EL (cell line): ENCODE results near the gene MRTFA.
"Not testable (repeated sequence)": the region's sequence is repeated elsewhere in the genome, so short reads cannot be mapped to it uniquely, and the experiment has no call there.

Source experiments
- DNase-seq: peaks from one replicate; pipeline ENCODE4 v3.0.0-alpha.2; 2016

Gene MRTFA

DNA sequence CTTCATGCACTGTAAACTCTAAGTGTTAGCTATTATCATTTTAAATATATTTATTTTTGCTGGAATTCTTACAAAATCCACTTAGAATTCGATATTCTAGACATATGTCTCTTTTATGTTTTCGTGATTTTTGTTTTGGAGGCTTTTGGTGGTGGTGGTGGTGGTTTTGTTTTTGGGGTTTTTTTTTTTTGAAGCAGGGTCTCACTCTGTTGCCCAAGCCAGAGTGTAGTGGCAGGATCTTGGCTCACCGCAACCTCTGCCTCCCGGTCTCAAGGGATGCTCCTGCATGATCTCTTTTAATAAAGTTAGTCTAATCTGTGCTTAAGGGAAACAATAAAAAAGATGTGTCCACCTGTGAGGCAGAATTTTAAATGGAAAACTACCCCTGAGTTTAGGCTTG, 117.7 kb downstream of the MRTFA start:
- DNase-seq, result no peak

GRCh38 chr22:40517631-40518030, 118.9 kb downstream of the MRTFA start:
- no peak for DNase-seq

DNA sequence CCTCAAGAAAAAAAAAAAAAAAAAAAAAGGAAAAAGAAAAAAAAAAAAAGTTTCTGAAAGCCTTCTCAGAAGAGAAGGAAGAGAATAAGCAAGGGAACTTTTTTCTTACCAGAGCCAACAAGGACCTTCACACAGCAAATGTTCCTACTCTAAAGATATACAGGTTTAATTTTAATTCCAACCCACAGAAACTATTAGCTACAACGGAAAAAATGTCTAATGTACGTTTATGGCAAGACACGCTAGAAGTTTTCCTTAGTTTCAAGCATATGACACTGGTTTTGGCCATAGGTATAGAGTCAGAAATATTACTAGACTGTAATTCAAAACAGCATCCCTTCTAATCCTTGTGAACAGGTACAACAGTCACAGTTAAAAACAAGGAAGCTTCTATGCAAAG, 120.1 kb downstream of the MRTFA start:
- no peak for DNase-seq

DNA sequence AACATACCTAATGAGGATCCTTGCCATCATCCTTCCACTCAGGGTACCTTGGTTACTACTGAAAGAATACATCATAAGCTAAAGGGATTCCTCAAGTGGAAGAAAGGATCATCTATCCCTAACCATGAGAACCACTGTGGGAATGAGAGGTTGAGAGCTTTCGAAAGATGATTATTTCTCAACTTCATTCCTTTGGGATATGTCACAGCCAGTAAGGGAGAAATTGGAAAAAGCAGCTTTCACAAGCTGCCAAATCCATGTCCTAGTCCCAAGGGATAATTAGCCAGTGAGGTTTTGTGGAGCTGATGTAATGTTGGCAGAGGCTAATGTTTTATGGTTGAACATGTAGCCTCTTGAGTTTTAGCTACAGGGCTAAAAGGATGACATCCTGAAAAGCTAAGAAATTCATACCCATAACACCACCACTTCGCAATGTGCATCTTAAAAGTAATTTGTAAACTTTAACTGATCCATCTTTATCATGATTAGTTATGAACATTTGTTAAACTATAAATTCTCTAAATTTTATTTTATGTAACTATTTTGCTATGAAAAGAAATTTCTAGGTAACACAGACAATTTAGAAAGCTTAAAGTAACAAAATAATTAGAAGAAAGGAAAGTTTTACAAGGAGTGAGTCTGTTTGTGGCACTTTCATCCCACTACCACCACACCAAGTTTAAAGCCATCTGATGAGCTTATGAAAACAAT, 123.9 kb downstream of the MRTFA start:
- DNase-seq, result peak; percentile 99

DNA sequence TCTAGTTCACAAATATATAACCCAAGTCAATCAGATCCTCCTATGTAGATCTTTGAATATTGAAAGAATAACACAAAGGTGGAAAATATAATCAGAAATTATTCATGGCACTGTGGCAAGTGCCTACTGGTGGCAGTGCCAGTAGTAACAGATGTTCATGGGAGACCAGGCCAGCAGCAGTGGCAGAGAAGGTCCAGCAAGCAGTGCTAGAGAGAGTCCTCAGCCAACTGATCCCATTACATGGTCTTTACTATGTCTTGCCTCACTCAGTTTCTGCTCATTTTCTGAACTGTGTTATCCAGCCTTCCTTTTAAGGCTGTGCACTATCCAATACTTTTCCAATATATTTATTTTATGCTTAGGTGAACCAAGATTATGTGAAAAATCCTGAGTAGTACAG, 124.9 kb downstream of the MRTFA start:
- no peak for DNase-seq

DNA sequence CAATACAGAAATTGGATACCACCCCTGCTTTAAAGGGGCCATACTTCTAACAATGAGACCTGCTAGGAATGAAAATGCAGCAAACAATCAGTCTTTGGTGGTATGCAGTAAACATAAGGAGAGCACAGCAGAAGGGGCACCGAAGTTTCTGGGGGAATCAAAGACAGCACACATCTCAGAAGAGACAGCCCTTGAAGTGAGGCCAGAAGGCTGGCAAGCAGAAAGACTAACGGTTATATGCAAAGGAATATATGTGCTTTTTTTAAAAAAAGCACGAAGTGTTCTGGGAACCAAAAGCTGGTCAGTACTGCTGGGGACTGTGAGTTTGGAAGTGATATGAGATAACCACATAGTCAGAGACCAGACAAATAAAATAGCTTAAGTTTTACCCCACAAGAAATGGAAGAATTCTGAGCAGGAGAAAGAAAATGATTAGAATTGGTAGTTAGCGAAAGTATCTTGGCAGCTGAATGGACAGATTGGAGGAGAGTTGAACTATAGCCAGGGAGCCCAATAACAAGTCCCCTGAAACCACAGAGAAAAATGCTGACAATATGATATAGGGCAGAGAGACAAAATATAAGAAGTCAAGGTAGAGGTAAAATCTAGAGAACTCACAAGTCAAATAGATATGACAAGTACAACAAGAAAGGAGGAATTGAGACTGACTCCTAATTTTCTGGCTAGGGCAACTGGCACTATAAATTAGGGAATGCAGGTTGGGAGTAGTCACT, 125.7 kb downstream of the MRTFA start:
- DNase-seq, result no peak

GRCh38 chr22:40509401-40510134, 127.0 kb downstream of the MRTFA start:
- DNase-seq, result peak; percentile 94

DNA sequence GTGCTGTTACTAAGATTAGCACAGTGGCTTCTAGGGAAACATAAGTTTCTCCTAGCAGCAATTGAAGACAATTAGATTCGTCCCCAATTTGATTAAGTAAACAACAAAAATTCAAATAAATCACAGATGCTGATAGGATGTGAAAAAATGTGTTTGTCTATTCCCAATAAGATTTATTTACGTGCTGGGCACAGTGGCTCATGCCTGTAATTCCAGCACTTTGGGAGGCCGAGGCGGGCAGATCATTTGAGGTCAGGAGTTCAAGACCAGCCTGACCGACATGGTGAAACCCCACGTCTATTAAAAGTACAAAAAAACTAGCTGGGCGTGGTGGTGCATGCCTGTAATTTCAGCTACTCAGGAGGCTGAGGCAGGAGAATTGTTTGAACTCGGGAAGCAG, 128.5 kb downstream of the MRTFA start:
- peak; percentile 40 for DNase-seq

DNA sequence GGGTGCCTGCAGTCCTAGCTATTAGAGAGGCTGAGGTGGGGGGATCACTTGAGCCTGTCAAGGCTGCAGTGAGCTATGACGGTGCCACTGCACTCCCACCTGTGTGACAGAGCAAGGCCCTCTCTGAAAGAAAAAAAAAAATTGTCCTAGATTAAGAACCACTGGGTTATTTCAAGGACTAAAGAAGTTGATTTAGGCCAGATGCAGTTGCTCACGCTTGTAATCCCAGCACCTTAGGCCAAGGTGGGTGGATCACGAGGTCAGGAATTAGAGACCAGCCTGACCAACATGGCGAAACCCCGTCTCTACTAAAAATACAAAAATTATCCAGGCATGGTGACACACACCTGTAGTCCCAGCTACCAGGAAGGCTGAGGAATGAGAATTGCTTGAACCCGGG, 129.0 kb downstream of the MRTFA start:
- no peak for DNase-seq

DNA sequence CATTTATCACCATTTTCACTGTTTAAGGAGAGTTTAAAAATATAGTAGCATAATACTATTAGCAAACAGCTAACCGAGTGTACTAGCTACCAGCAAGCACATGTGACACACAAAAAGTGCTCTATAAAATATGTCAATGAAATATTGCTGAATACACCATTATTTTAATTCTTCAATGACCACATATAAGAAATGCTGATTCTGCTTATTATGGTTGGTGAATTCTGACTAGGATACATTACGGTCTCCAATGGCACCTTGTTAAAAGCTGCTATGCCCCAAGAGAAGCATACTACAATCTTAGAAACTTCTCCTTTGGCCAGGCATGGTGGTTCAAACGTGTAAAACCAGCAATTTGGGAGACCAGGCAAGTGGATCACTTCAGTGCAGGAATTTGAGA, 129.8 kb downstream of the MRTFA start:
- DNase-seq, result no peak

- no peak for DNase-seq
Observed at GRCh38 chr22:40504285-40505249, 132.0 kb downstream of the MRTFA start.

DNA sequence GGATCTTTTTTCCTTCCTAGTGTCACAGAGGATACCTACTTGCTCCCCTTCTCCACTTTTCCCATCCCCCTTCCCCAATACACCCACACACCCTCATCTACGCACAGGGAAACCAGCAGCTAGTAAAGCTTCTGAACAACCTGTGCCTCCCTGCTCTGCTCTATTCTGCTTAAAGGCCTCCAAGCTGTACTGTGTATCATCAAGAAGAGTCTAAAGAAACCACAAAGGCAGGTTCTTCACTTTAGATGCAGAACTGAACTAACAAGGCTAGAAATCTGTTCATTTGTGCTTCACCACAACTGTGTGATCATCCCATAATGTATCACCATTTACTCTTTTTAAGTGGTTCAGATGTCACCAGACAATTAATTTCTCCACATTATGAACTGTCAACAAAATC, 133.6 kb downstream of the MRTFA start:
- DNase-seq, result no peak

- not testable (repeated sequence) for DNase-seq
Observed at GRCh38 chr22:40500465-40500786, 136.1 kb downstream of the MRTFA start.

DNA sequence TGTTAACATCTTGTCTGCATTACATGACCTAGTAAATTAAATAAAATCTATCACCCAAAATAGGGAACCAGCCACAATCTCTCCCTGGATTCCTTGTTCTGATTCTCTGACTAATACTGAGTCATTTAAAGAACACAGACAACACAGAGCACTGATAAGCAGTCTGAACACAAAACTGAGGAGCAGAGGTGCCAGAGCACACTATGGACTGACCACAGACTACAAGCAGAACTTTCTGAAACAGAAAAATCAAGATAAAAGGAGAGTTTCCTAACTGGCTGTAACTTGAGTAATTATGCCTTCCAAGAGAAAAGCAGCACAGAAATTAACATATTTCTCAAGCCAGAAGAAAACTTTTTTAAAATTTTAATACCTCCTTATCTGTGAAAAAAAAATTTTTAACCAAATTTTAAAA, 137.3 kb downstream of the MRTFA start:
- peak; percentile 97 for DNase-seq

DNA sequence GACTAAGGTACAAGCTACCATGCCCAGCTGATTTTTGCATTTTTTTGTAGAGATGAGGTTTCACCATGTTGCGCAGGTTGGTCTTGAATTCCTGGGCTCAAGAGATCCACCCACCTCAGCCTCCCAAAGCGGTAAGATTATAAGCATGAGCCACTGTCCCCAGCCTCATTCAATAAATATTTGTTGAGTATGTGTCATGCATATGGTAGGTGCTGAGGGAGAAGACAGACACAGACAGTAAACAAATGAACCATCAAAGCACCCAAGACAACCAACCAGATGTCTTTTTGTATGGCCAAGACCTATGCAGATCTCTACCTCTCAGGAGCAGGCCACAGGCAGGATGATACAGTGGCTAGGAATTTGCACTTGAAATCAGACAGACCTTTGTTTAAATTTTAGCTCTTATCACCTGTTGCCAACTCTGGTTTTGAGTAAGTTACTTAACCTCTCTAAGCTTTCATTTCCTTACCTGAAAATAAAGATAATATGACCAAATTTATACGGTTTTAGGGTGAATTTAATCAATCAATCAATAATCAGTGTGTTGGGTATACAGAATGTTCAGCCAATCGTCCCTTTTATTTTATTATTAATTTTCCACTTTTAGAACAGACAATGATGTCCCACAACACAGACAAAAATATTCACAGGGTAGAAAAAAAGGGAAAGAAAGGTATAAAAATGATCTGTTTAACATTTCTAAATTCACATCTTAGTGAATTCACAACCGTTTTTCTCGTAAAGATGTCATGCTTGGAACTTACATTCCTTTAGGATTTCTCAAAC, 137.9 kb downstream of the MRTFA start:
- peak; percentile 97 for DNase-seq

DNA sequence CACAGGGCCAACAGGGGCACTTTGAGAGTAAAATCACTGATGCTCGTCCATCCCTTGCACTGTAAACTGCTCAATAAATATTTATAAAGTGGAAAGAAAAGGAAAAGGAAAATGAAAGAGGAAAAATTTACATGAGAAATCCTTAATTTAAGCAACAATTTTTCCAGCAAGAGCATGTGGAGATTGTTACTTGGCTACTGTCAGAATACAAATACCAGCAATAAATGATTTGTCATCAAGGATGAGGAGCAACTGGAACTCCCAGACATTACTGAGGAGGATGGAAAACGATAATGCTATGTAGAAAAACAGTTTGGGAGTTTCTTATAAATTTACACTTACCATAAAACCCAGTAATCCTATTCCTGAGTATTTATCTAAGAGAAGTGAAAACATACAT, 143.1 kb downstream of the MRTFA start:
- DNase-seq, result no peak

GRCh38 chr22:40491990-40492631, 144.4 kb downstream of the MRTFA start:
- no peak for DNase-seq

GRCh38 chr22:40487663-40488249, 148.8 kb downstream of the MRTFA start:
- peak; percentile 41 for DNase-seq

DNA sequence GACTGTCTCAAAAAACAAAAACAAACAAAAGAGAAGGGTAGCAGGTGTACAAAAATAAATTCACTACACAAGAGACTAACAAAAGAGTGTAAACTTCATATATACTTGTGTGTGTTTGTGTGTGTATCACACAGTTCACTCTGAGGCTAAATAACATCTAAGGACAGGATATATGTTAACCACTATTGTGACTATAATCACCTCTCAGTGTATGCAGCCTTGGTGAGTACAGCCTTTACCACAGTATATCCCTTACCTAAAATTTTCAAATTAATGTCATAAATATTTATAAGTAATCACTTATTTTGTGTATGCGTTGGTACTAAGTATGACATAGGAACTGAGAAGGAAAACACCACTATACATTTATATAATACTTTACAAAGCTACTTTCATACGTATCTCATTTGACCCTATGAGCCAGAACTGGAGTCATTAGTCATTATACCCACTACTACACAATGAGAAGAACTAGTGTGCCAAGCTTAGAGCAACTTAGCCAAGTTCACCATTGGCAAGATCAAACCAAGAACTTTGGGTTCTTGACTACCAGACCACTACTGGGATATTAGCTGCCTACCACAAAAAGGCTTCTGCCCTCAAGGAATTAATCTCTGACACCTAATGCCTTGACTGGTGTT, 149.4 kb downstream of the MRTFA start:
- DNase-seq, result no peak
